OCI-LY7 (cell line): ENCODE results near the gene TBC1D5. TPM values are rescaled to one million over a fixed set of nuclear protein-coding genes. Genes with fewer than 3 reads are reported as not detected.
"Not testable (repeated sequence)": the region's sequence is repeated elsewhere in the genome, so short reads cannot be mapped to it uniquely, and the experiment has no call there.

Experiments used
- BruUV-seq: library from RNA; stranded (reverse); fragments of 400-500 nt; replicated peaks from 2 replicates; lab custom pipeline; 2021; lab: Mats Ljungman, UMichigan
- CTCF ChIA-PET: fragments of 300-600 bp; sonication (Branson Sonifier 250); formaldehyde crosslinking; loops from one replicate; lab custom pipeline; 2022; ENCODE audit warnings: antibody characterized with exemption; ENCODE audit not compliant: unreplicated experiment; lab: Charles Lee
- POLR2A ChIA-PET: fragments of 300-600 bp; sonication (Branson Sonifier 250); formaldehyde crosslinking; loops from one replicate; lab custom pipeline; 2022; ENCODE audit warnings: antibody characterized with exemption; lab: Charles Lee
- DNase-seq: peaks from one replicate; pipeline ENCODE4 v3.0.0-alpha.2; 2015; ENCODE audit warnings: low spot score
- H2AFZ ChIP-seq: fragments of 200-600 bp; sonication (generic), shearing (Covaris generic); 2 replicates; pipeline ENCODE4 v1.6.1; 2014; ENCODE audit warnings: mild to moderate bottlenecking, antibody characterized with exemption, low read length, moderate library complexity
- H3K27ac ChIP-seq: fragments of 200-600 bp; sonication (generic); 2 replicates; pipeline ENCODE4 v1.5.1; 2014; ENCODE audit warnings: mixed run types, low read depth, mild to moderate bottlenecking, moderate library complexity, low read length, inconsistent platforms; ENCODE audit not compliant: poor library complexity, severe bottlenecking
- H3K36me3 ChIP-seq: fragments of 200-600 bp; sonication (generic); 2 replicates; pipeline ENCODE4 v1.6.1; 2014; ENCODE audit warnings: mild to moderate bottlenecking, antibody characterized with exemption, low read length, moderate library complexity, mixed read lengths; ENCODE audit not compliant: insufficient read depth
- H3K4me1 ChIP-seq: fragments of 200-600 bp; sonication (generic); 2 replicates; pipeline ENCODE4 v1.5.1; 2014; ENCODE audit warnings: mild to moderate bottlenecking, low read length; ENCODE audit not compliant: insufficient read depth, poor library complexity, severe bottlenecking
- H3K4me2 ChIP-seq: fragments of 200-600 bp; sonication (generic); 2 replicates; pipeline ENCODE4 v1.6.1; 2014; ENCODE audit warnings: mild to moderate bottlenecking, low read length
- H3K4me3 ChIP-seq: fragments of 200-600 bp; sonication (generic); 2 replicates; pipeline ENCODE4 v1.5.1; 2014; ENCODE audit warnings: mild to moderate bottlenecking, low read depth, low read length; ENCODE audit not compliant: poor library complexity, severe bottlenecking
- H3K79me2 ChIP-seq: fragments of 200-600 bp; sonication (generic); 2 replicates; pipeline ENCODE4 v1.6.1; 2016; ENCODE audit warnings: low read depth, mild to moderate bottlenecking, low read length, moderate library complexity, mixed read lengths; ENCODE audit not compliant: insufficient read depth
- H3K9me2 ChIP-seq: fragments of 200-600 bp; sonication (generic); 2 replicates; pipeline ENCODE4 v1.6.1; 2016; ENCODE audit warnings: mild to moderate bottlenecking, low read length, mixed read lengths; ENCODE audit not compliant: insufficient read depth
- H3K9me3 ChIP-seq: fragments of 200-600 bp; sonication (generic); 2 replicates; pipeline ENCODE4 v1.6.1; 2014; ENCODE audit warnings: mild to moderate bottlenecking, mixed run types, low read length, mixed read lengths
- H4K20me1 ChIP-seq: fragments of 200-600 bp; sonication (generic); 2 replicates; pipeline ENCODE4 v1.6.1; 2014; ENCODE audit warnings: mild to moderate bottlenecking, antibody characterized with exemption, low read length, moderate library complexity, mixed read lengths; ENCODE audit not compliant: insufficient read depth
- CTCF ChIP-seq: fragments of 200-600 bp; sonication (generic); conservative IDR thresholded peaks from 2 replicates; pipeline ENCODE4 v1.5.1; 2014; ENCODE audit warnings: mild to moderate bottlenecking, antibody characterized with exemption, low read length, moderate library complexity, mixed read lengths
- EZH2phosphoT487 ChIP-seq: fragments of 200-600 bp; sonication (generic); IDR thresholded peaks from 2 replicates; pipeline ENCODE4 v1.6.1; 2018; ENCODE audit warnings: low read depth, borderline replicate concordance, mild to moderate bottlenecking, mixed run types, antibody characterized with exemption, low read length, moderate library complexity, mixed read lengths
- intact Hi-C: fragments of 100-400 bp; cut with micrococcal nuclease; formaldehyde crosslinking; loops from one replicate; pipeline ENCODE4 v1.10.0; 2022; ENCODE audit not compliant: unreplicated experiment
- total RNA-seq, 2 experiments: library from RNA; depleted of rRNA in 1 of 2; stranded (reverse); fragments of >200 nt in 1 of 2; shearing (Covaris generic) in 1 of 2; gene quantifications; 2 replicates each; pipeline ENCODE4 v1.2.3, GENCODE V29; 2014 to 2022

TBC1D5 gene
- total RNA-seq, 2 experiments from 2014 or later = 78.5 to 82.4 TPM

GRCh38 chr3:17639765-17640164, 102.7 kb downstream of the TBC1D5 start:
- ChIA-PET POLR2A (interaction anchor here (0.9 to 1.4 kb wide), 3 partner anchors 11 to 20 kb away, joined by 3 to 4 read pairs (median 3); no protein-coding TSS in a partner anchor), CTCF (interaction anchor here (0.6 kb wide), 1 partner anchor 201 kb away, joined by 3 read pairs; no protein-coding TSS in a partner anchor)
- Histone ChIP-seq H2AFZ (no peak overlapping the region), H3K79me2 (no peaks in the 10 kb centered on the region; the same call in 1 of the 2 replicates), H3K36me3 (no peaks in the 10 kb centered on the region), H3K4me1 (no peaks in the 10 kb centered on the region), H3K9me2 (no peaks in the 10 kb centered on the region), H3K4me2 (no peak overlapping the region), H3K9me3 (no peaks in the 10 kb centered on the region), H3K4me3 (no peak overlapping the region), H4K20me1 (no peaks in the 10 kb centered on the region; the same call in 1 of the 2 replicates), H3K27ac (no peak overlapping the region)
- DNase-seq = no peak
- BruUV-seq = no TSS peak
- TF ChIP-seq CTCF (no peak), EZH2phosphoT487 (no peak)
- intact Hi-C loops = no loop called here

GRCh38 chr3:17639257-17639656, 103.2 kb downstream of the TBC1D5 start:
- no peaks in the 10 kb centered on the region for H3K9me3 ChIP-seq
- no peaks in the 10 kb centered on the region; the same call in 1 of the 2 replicates for H4K20me1 ChIP-seq
- no peaks in the 10 kb centered on the region for H3K36me3 ChIP-seq
- no peaks in the 10 kb centered on the region; the same call in 1 of the 2 replicates for H3K79me2 ChIP-seq
- H3K27ac ChIP-seq = no peak overlapping the region
- intact Hi-C loops = no loop called here
- no peak for DNase-seq
- POLR2A ChIA-PET = interaction anchor here (0.6 to 1.4 kb wide), 5 partner anchors 9 to 428 kb away, joined by 3 to 5 read pairs (median 4); no protein-coding TSS in a partner anchor
- no peaks in the 10 kb centered on the region for H3K9me2 ChIP-seq
- H3K4me2 ChIP-seq = no peak overlapping the region
- no peaks in the 10 kb centered on the region for H3K4me1 ChIP-seq
- H3K4me3 ChIP-seq = no peak overlapping the region
- BruUV-seq = no TSS peak
- CTCF ChIA-PET = no interaction called here
- H2AFZ ChIP-seq = no peak overlapping the region
- TF ChIP-seq EZH2phosphoT487 = no peak

GRCh38 chr3:17638356-17638755, 104.1 kb downstream of the TBC1D5 start:
- Histone ChIP-seq H2AFZ (no peak overlapping the region), H3K9me2 (no peaks in the 10 kb centered on the region), H3K9me3 (no peaks in the 10 kb centered on the region), H4K20me1 (no peaks in the 10 kb centered on the region), H3K4me1 (no peaks in the 10 kb centered on the region), H3K4me3 (no peak overlapping the region), H3K79me2 (no peaks in the 10 kb centered on the region; the same call in 1 of the 2 replicates), H3K4me2 (no peak overlapping the region), H3K36me3 (no peaks in the 10 kb centered on the region), H3K27ac (no peak overlapping the region)
- intact Hi-C loops = no loop called here
- CTCF ChIA-PET = no interaction called here
- BruUV-seq = no TSS peak
- DNase-seq = no peak
- no peak for TF ChIP-seq EZH2phosphoT487
- TF ChIP-seq CTCF = no peak
- POLR2A ChIA-PET = interaction anchor here (0.6 to 0.7 kb wide), 2 partner anchors 26 to 332 kb away, joined by 3 to 5 read pairs; no protein-coding TSS in a partner anchor

GRCh38 chr3:17635675-17636074, 106.8 kb downstream of the TBC1D5 start:
- H3K9me2 ChIP-seq, intact Hi-C loops, H2AFZ ChIP-seq, CTCF ChIA-PET, H3K4me3 ChIP-seq, H3K4me1 ChIP-seq, H3K4me2 ChIP-seq, H3K27ac ChIP-seq, H3K9me3 ChIP-seq, H3K36me3 ChIP-seq, BruUV-seq, H3K79me2 ChIP-seq, DNase-seq, H4K20me1 ChIP-seq: not testable (repeated sequence)
- POLR2A ChIA-PET = interaction anchor here (0.6 to 0.9 kb wide), 3 partner anchors 24 to 187 kb away, joined by 3 read pairs; no protein-coding TSS in a partner anchor
